K562 (cell line): ENCODE data around the gene RAD50. TPM values are rescaled to one million over a fixed set of nuclear protein-coding genes. Genes with fewer than 3 reads are reported as not detected.

Source experiments
- HNRNPLL ChIP-seq: fragments of 200-400 bp; formaldehyde crosslinking; IDR thresholded peaks from 2 replicates; pipeline ENCODE4 v1.6.1; 2017; ENCODE audit warnings: low read length, low read depth, mild to moderate bottlenecking; ENCODE audit not compliant: poor library complexity, severe bottlenecking
- MYC ChIP-seq, 2 experiments: fragments of 250-450 bp in 1 of 2; sonication (Bioruptor Pico) in 1 of 2; IDR thresholded peaks; 2 replicates each; pipeline versions ENCODE4 v1.5.1 to v1.6.1; 2012 to 2021; ENCODE audit warnings: low read depth in 2 of 2, borderline replicate concordance in 1 of 2, improper control_type of control experiment in 1 of 2, low read length in 1 of 2, mild to moderate bottlenecking in 1 of 2, moderate library complexity in 1 of 2
- NBN ChIP-seq: fragments of 450-650 bp; IDR thresholded peaks from 2 replicates; pipeline ENCODE4 v1.6.1; 2016; ENCODE audit warnings: low read depth, mild to moderate bottlenecking
- PHF8 ChIP-seq: fragments of 200-600 bp; sonication (generic); IDR thresholded peaks from 2 replicates; pipeline ENCODE4 v1.6.1; 2012; ENCODE audit warnings: mixed run types, mild to moderate bottlenecking, inconsistent platforms, low read length, moderate library complexity, borderline replicate concordance
- PYGO2 ChIP-seq: fragments of 450-650 bp; IDR thresholded peaks from 2 replicates; pipeline ENCODE4 v1.6.1; 2016; ENCODE audit warnings: mild to moderate bottlenecking, missing genetic modification characterization, moderate library complexity, missing compliant biosample characterization
- SMARCB1 ChIP-seq: IDR thresholded peaks from 2 replicates; pipeline ENCODE4 v1.6.1; 2011; ENCODE audit warnings: improper control_type of control experiment, low read depth; ENCODE audit not compliant: insufficient read length
- ZNF431 ChIP-seq: sonication (generic); formaldehyde crosslinking; IDR thresholded peaks from 2 replicates; pipeline ENCODE4 v1.8.0; 2022; ENCODE audit warnings: mild to moderate bottlenecking, missing genetic modification reagents
- polyA plus RNA-seq, 8 experiments: library from polyadenylated mRNA; depleted of rRNA in 4 of 8; stranded (reverse) in 5 of 8; unstranded in 3 of 8; fragments of >200 nt; fragmentation: Nextera tagmentation in 2 of 8; fragmentation: Illumina TruSeq in 1 of 8; extraction: Ambion mirVana in 2 of 8; extraction: Trizol in 1 of 8; gene quantifications; 2 replicates each; pipeline versions ENCODE4 v1.2.1 to v1.2.3, GENCODE V29; 2011 to 2014; ENCODE audit warnings: inconsistent platforms in 1 of 8, missing spikeins in 1 of 8
- total RNA-seq, 7 experiments: library from RNA; depleted of rRNA in 6 of 7; stranded (reverse); fragments of >200 nt in 6 of 7; fragmentation: Illumina TruSeq in 2 of 7; extraction: Trizol in 2 of 7; gene quantifications; 2 replicates each; pipeline versions ENCODE4 v1.2.1 to v1.2.3, GENCODE V29; 2011 to 2021; ENCODE audit warnings: low replicate concordance in 1 of 7
- TF ChIP-seq, protein P1 (sequence below), 2 experiments: fragments of 450-650 bp; IDR thresholded peaks; 2 replicates each; pipeline ENCODE4 v1.6.1; 2016
- TF ChIP-seq, protein P2 (sequence below): fragments of 250-450 bp; sonication (Bioruptor Pico); IDR thresholded peaks from 2 replicates; pipeline ENCODE4 v1.5.0; 2020; ENCODE audit warnings: mild to moderate bottlenecking
- TF ChIP-seq, protein P3 (sequence below): fragments of 450-650 bp; formaldehyde crosslinking; IDR thresholded peaks from 2 replicates; pipeline ENCODE4 v1.4.0; 2022; ENCODE audit warnings: missing genetic modification characterization

Gene RAD50
- total and polyA plus RNA-seq, 9 of the 15 experiments (the other 6 are each of a cell fraction or from before 2014, with no cell fraction given): 15.3 to 74.2 (median 44.1) TPM

DNA sequence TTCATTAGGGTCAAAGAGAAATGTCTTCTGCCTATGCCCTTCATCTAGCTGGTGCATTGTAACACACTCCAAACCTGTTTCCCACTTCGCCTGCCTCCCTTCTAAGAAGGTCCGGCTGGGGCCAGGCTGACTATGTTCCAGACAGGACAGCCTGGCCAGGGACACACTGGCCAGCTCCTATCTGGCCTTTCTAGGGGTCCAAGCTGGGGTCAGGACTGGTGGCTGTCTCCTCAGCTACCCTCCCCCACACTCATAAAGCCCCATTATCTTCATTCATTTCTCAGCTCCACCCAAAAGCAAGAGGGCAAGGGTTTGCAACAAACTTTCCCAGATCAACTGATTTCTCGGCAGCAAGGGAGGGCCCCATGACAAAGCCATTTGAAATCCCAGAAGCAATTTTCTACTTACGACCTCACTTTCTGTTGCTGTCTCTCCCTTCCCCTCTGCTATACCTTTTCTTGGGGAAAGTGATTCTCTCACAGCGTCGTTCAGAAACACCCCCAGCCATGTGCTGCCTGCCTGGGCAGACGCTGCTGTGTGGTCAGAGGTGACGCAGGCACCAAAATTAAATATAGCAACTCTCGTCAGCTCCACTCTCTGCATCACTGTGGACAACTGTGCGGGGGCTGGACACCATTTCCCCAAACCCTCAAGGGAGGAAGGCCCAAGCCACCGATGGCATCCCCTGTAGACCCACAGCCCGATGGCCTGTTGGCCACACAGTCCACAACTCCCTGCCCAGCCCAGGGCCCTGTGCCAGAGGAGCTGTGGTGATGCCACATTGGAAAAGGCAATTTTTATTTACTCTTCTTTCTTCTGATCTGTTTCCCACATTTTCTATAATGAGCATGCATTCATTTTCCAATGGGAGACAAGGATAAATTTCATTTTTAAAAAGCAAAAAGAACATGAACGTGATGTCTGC, 107.3 kb downstream of the RAD50 start (continued):
- TF ChIP-seq, protein P1, sequence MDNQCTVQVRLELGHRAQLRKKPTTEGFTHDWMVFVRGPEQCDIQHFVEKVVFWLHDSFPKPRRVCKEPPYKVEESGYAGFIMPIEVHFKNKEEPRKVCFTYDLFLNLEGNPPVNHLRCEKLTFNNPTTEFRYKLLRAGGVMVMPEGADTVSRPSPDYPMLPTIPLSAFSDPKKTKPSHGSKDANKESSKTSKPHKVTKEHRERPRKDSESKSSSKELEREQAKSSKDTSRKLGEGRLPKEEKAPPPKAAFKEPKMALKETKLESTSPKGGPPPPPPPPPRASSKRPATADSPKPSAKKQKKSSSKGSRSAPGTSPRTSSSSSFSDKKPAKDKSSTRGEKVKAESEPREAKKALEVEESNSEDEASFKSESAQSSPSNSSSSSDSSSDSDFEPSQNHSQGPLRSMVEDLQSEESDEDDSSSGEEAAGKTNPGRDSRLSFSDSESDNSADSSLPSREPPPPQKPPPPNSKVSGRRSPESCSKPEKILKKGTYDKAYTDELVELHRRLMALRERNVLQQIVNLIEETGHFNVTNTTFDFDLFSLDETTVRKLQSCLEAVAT (IDR thresholded peaks at IDR 0.05): no peak
- TF ChIP-seq SMARCB1: no peak
- no peak for TF ChIP-seq HNRNPLL
- TF ChIP-seq MYC (IDR thresholded peaks at IDR 0.05; ENCODE audit: low read depth, low read length): no peak
- no peak for TF ChIP-seq MYC (CRISPR knock-in tag; IDR thresholded peaks at IDR 0.05; ENCODE audit: borderline replicate concordance, low read depth)
- TF ChIP-seq, protein P2, sequence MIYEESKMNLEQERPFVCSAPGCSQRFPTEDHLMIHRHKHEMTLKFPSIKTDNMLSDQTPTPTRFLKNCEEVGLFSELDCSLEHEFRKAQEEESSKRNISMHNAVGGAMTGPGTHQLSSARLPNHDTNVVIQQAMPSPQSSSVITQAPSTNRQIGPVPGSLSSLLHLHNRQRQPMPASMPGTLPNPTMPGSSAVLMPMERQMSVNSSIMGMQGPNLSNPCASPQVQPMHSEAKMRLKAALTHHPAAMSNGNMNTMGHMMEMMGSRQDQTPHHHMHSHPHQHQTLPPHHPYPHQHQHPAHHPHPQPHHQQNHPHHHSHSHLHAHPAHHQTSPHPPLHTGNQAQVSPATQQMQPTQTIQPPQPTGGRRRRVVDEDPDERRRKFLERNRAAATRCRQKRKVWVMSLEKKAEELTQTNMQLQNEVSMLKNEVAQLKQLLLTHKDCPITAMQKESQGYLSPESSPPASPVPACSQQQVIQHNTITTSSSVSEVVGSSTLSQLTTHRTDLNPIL (CRISPR knock-in tag): no peak
- no peak; the same call in 1 of the 2 replicates for TF ChIP-seq NBN
- no peak for TF ChIP-seq ZNF431 (CRISPR knock-in tag)
- 0 out of 2 replicates have a peak, but pooled peaks have one; percentile 5 for TF ChIP-seq PYGO2 (tag)
- TF ChIP-seq, protein P3, sequence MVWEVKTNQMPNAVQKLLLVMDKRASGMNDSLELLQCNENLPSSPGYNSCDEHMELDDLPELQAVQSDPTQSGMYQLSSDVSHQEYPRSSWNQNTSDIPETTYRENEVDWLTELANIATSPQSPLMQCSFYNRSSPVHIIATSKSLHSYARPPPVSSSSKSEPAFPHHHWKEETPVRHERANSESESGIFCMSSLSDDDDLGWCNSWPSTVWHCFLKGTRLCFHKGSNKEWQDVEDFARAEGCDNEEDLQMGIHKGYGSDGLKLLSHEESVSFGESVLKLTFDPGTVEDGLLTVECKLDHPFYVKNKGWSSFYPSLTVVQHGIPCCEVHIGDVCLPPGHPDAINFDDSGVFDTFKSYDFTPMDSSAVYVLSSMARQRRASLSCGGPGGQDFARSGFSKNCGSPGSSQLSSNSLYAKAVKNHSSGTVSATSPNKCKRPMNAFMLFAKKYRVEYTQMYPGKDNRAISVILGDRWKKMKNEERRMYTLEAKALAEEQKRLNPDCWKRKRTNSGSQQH (CRISPR knock-in tag): 0 out of 2 replicates have a peak, but pooled peaks have one; percentile 41
- 0 out of 2 replicates have a peak, but pooled peaks have one; percentile 9 for TF ChIP-seq PHF8
